Activated naive CD4-positive, alpha-beta T cell (primary cell): ENCODE measurements around the gene AGAP3.
A peak's percentile ranks its signal among the peaks of the same experiment; 100 is the strongest.

Experiments used
- DNase-seq, 4 experiments: peaks; one replicate each; lab custom pipeline; 2025; lab: John Stamatoyannopoulos, UW

AGAP3 gene

DNA sequence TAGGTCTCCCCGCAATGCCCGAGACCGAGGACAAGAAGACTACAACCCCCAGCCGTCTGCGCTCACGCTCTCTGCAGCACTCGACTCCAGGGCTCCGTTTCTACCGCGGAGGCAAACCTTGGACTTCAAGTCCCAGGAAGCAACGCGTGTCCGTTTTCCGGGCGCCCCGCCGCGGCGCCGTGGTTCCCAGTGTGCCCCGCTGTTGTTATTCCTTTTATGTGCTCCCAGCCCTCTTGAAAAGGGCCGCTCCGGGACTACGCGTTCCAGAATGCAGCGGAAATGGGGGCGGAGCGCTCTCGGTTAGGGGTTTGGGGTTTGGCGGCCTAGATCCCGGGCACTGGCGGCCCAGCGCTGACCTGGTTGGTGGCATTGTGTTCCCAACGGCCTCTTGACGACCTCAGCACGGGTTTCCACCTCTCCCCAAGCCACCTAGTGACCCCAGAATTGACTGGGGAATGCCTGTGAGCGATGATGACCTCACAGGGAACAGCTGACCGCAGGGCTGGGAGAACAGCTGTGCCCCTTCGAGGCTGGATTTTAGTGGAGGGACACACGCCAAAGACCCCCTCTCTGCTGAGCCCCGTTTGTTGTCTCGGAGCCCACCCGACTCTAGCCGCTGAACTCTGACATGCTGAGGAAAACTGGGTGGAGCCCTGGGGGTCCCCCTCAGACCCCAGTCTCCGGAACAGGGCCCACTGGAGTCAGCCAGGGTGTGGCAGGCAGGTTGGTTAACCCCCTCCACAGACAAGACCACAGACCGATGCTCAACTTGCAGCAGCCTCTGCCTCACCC lies 28.1 kb upstream of the AGAP3 start:
- peak; percentile 87 to 95 (median 91) for DNase-seq

DNA sequence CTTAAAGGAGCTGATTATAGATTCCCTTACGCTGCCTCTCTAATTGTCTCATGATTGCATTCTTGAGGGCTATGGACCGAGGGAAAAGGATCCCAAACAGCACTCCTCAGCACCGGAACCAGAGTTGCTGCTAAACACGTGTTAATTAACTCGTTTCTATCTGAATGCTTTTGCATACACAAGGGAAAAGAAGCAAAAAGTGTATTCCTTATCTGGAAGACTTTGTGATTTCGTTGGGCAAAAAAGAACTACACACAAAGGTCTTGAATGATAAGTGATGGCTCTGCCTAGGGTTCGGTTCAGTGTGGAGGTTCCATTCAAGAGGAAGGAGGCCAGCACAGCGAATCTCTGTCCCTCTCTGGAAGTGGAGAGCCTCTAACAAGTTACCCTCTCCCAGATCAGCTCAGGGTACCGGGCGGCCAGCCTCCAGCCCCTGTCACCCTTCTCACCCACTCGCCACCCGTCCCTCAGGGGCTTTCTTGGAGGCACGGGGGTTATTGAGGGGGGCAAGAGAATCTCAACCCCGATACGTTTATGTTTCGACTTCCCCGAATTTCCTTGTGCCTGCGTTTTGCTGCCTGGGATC lies 27.4 kb upstream of the AGAP3 start:
- DNase-seq, result no peak

DNA sequence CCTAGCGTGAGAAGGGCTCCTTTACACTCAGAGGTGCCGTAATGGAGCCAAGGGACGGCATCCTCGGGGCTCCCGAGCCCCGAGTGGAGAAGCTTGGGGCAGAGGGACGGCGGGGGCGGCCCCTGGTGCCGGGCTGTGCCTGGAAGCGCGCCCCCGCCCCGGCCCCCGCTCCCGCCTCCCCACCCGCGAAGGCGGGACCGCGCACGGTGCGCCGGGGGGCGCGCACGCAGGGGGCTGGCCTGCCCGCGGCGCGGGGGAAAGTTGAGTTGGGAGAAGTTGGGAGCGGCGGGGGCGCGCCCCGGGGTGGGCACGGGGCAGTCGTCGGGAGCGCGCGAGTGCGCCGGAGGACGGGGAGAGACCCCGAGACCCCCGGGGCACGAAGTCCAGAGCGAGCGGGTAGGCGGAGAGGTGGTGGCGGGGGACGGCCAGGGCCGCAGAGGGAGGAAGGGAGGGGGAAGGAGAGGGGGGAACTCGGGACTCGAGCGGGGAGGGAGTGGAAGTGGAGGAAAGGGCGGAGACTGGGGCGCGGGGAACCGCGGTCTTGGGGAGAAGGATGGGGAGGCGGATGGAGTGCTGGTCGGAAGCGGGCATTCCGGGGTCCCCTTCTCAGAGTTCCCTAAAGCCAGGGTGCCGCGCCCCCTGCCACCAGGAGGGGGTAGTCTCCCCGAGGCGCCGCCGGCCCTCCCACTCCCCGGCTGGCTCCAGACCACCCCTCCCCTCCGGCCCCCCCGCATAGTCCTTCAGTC lies 26.7 kb upstream of the AGAP3 start, which contains the start of gene SLC4A2:
Gene SLC4A2, plus strand, starts transcription at position 223 of the 746 bp plus-strand sequence. CDS start 2,399 bp downstream, outside the sequence.
- peak; percentile 20 to 74 (median 28) for DNase-seq

DNA sequence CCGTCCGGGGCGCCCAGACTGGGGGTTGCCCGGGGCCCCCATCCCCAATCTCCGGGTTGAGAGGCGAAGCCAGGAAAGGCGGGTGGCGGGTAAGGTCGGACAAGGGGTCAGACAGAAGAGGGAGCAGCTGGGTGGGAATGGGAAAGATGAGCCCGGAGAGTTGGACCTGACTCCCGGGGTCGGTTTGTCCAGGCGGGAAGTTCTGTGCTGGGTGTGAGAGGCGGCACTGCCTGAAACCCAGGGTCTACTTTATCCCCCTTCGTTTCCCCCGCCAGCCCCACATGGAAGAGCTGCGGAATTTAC lies 26.2 kb upstream of the AGAP3 start:
- no peak for DNase-seq

DNA sequence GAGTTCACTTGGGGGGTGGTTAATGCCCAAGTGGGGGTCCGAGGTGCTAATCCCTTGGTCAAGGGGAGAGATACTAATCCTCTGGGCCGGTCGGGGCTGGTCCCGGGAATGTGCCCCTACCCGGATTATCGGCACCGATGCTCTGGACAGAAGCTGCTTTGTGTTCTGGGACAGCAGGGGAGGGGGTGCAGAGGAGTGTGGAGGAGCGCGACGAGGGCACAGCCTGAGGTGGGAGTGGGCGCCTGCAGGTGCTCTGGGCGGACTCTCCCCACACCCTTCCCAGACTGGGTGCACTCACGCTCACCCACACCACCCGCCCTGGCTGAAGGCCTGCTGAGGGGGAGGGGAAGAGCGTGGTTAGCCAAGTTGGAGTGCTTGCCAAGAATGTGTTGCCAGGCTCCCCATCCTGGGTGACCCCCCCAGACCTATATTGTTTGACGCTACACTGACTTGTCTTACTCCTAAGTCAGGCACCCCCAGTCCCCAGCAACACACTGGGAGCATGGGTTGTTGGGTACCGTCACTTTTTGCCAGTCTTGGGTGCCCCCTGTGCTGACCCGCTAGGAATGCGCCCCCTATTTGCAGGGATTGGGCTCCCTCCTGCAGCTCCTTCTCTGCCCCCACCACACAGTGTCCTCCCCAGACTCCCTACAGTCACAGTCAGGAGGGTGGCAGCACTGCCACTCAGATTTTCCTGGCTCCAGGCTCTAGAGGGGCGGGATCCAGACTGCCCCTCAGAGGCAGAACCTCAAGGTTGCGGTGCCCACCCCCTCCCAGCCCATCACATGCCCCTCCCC lies 25.7 kb upstream of the AGAP3 start:
- DNase-seq, result no peak

DNA sequence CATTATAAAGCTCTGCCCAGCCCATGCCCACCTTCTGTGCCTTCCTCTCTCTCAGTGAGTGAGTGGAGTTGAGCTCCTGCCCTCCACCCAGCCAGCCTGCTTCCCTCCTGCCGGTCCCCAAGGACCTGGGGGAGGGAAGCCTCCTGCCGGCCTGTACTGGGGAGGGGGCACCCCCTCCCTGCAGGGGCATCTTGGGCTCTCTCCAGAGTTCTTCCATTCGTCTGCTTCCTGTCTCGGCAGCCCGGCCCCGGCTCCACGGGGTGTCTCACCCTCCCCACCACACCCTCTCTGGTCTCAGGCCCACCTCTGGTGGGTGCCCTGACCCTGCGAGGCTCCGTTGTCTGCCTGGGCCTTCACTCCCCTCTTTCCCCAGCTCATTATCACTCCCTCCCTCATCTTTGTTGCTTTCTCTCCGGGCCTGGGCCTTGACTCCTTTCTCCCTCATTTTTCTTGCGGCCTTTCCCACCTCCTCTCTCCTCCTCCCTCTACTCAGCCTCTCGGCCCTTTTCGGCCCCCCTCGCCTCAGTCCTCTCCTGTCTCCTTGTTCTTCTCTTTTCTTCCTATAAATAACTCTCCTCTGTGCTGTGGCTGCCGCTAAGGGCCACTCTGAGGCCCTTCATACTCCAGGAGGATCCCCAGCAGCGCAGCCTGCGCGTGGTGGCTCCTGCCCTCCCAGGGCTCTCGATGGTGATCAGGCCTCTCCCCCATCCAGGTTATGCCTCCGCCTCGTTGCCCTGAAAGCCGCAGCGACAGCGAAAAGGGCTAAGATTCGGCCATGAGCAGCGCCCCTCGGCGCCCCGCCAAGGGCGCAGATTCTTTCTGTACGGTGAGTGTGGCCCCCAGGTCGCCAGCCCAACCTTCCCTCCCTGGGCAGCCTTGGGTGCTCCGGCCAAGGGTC lies 24.8 kb upstream of the AGAP3 start:
- no peak for DNase-seq

DNA sequence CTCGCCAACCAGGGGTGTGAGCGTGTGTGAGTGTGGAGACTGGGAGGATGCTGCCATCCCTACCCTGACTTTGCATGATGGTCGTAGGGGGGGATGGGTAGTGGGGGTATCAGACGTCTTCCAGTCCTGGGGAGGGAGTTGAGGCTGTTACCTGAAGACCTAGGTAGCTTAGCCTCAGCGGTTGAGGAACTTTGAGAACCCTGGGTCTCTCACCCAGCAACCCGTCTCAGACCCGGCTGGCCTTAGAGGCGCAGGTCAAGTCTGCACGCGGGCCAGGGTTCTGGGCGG lies 24.2 kb upstream of the AGAP3 start:
- no peak for DNase-seq

DNA sequence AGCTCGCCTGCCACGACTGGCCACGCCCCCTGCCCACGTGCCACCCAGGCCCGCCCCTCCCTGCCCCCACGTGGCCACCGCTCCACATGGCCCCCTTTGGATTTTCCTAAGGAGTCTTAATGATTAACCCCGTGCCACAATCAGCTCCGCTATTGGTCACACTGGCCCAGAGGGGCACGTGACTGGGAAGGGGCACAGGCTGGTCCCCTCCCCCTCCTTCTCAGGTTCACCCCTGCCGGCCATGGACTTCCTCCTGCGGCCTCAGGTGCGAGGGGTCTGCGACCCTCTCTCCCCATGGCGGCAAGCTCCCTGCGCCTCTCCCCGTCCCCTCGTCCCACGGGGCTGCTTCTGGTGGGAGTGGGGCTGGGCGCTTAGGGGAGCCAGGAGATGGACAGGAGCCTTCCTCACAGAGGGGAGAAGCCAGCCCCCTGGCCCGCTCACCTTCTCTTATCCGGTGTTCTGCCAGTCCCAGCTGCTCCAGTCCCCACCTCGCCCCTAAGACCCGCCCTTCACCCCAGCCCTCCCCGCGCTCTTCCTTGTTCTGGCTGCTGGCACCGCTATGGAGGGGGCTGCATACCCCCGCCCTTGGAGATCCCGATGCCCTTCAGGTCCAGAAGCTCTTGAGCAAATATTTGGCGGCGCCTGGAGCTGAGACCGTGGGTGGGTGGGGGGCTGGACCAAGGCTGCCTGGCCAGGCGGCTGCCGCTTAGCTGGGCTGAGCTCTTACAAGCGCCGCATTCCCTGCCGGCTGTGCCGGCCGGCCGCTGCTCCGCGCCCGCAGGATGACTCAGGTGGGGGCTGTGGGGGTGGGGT lies 23.7 kb upstream of the AGAP3 start:
- DNase-seq, result no peak

DNA sequence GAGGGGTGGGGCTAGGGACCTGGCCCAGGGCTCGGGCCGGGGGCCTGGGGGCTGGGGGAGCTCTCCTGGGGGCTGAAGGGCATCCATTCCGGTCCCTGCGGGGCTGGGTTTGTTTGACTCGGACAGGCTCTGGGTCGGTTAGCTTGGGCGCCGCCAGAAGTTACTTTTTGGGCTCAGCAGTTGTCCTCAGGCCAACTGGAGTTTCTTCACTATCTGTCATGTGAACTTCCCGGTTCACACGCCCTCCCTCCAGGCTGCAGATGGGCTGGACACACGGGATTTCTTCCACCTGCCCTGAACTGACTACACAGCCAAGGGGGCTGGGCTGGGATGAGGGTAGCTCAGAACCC lies 23.1 kb upstream of the AGAP3 start:
- DNase-seq, result no peak

DNA sequence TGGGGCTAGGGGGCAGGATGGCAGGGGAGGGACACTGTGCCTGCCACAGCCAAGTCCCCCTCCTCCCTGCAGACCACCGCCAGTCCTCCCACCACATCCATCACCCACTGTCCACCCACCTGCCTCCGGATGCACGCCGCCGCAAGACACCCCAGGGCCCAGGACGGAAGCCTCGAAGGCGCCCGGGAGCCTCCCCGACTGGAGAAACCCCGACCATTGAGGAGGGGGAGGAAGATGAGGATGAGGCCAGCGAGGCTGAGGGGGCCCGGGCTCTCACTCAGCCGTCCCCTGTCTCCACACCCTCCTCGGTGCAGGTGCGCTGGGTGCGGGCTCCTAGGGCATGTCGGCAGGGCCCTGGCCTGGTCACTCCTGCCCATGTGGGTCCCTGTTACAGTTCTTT lies 21.8 kb upstream of the AGAP3 start:
- DNase-seq, result no peak

DNA sequence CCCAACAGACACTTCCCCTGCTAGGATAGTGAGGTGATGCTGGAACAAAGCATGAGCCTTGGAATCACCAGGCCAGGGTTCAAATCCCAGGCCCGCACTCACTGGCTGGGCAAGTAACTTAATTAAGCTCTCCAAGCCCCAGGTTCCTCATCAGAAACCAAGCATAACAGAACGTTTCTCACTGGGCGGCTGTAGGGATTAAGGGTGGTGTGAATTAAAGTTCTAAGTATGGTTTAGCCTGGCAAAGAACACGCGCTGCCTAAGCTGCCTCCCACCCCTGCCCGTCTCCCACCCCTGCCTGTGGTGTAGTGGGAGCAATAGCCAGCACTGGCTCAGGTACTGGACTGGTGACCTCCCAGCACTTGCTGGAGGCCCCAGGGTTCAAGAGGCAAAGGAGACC lies 21.3 kb upstream of the AGAP3 start:
- DNase-seq, result no peak

DNA sequence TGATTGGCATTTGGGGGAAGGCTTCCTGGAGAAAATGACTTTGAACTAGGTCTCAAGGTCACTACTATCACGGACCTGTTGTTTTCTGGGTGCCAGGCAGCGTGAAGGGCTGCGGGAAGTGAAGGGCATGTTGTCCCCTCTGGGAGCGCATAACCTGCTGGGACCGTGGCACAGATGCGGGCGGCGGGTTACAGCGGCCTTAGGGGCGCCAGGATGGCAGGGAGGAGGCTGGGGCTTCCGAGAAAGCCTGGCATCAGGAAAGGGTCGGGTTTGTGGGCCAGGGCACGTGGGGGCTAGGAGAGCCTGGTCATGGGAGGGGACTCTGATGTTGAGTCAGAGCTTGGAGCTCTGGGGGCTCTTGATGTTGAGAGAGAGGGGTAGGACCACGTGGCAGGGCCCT lies 20.8 kb upstream of the AGAP3 start:
- no peak for DNase-seq

DNA sequence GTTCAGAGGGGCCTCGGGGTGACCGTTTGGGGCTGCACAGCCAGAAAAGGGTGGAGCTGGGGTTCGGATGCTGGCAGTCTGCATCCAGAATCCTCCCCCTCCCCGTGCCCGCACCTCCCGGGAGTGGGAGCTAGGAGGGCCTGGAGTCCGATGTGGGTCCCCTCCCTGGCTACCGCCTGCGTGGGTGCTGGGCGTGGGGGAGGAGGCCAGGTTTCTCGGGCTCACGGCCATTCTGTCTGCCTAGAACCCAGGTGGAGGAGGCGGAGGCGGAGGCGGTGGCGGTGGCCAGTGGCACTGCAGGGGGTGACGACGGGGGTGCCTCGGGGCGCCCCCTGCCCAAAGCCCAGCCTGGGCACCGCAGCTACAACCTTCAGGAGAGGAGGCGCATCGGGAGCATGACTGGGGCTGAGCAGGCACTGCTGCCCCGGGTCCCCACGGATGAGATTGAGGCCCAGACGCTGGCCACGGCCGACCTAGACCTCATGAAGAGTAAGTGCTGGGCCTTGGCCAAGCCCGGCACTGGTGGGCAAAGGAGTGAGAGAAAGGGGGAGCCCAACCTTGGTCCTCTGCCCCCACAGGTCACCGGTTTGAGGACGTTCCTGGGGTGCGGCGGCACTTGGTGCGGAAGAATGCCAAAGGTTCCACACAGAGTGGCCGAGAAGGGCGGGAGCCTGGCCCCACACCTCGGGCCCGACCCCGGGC lies 19.9 kb upstream of the AGAP3 start:
- DNase-seq, result no peak

DNA sequence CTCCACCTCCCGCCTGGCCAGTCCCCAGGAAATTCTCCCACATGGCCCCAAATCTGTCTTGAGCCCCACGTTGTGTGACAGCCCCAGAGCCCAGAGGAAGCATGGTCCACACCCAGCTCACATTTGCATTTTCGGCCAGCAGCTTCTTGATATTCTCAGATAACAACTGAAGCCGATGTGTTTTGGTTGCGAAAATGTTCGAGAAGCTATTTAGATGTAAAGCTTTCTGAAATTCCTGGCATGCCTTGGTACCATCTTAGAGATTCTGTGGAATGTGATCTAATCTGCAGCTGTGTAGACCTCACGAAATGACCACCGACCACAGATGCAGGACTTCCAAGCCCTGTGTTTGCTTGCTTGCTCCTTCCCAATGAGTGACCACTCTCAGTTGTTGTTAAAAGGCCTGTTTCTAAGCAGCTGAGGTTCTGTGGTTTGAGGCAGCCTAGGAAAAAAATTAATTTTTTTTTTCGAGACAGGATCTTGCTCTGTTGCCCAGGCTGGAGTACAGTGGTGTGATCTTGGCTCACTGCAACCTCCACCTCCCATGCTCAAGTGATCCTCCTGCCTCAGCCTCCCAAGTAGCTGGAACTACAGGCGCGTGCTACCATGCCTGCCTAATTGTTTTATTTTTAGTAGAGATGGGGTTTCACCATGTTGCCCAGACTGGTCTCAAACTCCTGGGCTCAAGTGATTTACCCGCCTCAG lies 18.1 kb upstream of the AGAP3 start:
- DNase-seq, result no peak

DNA sequence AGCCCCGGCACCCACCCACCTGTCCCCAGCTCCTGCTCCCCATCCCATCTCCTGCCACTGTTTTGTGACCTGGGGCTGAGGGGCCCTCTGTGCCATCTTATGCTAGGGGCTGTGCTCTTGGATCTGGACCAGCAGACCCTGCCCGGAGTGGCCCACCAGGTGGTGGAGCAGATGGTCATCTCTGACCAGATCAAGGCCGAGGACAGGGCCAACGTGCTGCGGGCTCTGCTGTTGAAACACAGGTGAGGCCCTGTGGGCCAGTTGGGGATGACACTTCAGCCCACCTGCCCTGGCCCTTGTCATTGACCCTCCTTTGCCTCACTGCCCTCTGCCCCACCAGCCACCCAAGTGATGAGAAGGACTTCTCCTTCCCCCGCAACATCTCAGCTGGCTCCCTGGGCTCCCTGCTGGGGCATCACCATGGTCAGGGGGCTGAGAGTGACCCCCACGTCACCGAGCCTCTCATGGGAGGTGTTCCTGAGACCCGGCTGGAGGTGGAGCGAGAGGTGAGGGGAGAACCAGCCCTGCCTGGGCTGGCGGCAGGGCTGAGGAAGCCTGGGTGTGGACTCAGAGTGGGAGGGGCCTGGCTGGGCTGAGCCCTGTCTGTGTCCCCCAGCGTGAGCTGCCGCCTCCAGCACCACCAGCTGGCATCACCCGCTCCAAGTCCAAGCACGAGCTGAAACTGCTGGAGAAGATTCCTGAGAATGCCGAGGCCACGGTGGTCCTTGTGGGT lies 16.3 kb upstream of the AGAP3 start:
- no peak for DNase-seq

DNA sequence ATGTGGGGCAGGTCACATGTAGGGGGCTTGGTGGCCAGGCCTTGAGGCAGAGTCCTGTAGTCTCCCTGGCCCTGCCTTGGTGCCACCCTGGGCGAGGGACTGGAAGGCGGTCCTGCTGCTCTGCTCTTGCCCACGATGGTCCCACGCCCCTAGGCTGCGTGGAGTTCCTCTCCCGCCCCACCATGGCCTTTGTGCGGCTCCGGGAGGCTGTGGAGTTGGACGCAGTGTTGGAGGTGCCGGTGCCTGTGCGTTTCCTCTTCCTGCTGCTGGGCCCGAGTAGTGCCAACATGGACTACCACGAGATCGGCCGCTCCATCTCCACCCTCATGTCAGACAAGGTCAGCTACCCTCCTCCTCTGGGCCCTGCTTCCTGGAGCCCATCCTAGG lies 15.7 kb upstream of the AGAP3 start:
- DNase-seq, result no peak

DNA sequence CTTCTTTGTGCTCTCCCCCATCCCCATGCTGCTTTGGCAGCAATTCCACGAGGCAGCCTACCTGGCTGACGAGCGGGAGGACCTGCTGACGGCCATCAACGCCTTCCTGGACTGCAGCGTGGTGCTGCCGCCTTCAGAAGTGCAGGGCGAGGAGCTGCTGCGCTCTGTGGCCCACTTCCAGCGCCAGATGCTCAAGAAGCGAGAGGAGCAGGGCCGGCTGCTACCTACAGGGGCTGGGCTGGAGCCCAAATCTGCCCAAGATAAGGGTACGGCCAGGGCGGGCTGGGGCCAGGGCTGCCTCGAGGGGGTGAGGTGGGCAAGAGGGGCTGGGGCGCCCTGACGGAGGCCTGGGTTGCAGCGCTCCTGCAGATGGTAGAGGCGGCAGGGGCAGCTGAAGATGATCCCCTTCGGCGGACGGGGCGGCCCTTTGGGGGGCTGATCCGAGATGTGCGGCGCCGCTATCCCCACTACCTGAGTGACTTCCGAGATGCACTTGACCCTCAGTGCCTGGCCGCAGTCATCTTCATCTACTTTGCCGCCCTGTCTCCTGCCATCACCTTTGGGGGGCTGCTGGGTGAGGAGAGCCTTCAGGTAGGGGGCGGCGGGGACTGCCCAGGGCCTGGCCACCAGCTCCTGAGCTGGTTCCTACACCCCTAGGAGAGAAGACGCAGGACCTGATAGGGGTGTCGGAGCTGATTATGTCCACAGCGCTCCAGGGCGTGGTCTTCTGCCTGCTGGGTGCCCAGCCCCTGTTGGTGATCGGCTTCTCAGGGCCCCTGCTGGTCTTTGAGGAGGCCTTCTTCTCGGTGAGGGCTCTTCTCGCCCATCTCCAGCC lies 15.0 kb upstream of the AGAP3 start:
- no peak for DNase-seq

DNA sequence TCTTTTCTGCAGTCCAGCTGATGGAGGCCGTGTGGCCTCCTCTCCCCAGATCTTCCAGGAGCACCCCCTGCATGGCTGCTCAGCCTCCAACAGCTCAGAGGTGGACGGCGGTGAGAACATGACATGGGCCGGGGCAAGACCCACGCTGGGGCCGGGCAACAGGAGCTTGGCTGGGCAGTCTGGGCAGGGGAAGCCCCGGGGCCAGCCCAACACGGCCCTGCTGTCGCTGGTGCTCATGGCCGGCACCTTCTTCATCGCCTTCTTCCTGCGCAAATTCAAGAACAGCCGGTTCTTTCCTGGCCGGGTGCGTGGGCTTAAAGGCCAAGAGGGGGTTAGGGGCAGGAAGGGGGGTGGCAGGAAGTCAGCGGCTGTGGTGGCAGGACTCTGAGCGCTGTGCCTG lies 12.3 kb upstream of the AGAP3 start:
- no peak for DNase-seq
